ENCODE measurements around the gene FANK1. TPM values are rescaled to one million over a fixed set of nuclear protein-coding genes. Genes with fewer than 3 reads are reported as not detected.
"Not testable (repeated sequence)": the region's sequence is repeated elsewhere in the genome, so short reads cannot be mapped to it uniquely, and the experiment has no call there.

FANK1 gene
- total RNA-seq, 1 donor: 0.21 TPM

GRCh38 chr10:126037946-126038345 lies 141.6 kb downstream of the FANK1 start:
- Histone ChIP-seq H3K9me3 (ENCODE audit: low read depth, low read length) (peaks cover 10% of the 10 kb centered on the region), H3K4me1 (ENCODE audit: insufficient read depth, low read length) (peaks cover 32% of the 10 kb centered on the region), H3K27me3 (ENCODE audit: insufficient read depth, low read length) (no peaks in the 10 kb centered on the region), H3K4me3 (ENCODE audit: low read length) (no peak overlapping the region)

DNA sequence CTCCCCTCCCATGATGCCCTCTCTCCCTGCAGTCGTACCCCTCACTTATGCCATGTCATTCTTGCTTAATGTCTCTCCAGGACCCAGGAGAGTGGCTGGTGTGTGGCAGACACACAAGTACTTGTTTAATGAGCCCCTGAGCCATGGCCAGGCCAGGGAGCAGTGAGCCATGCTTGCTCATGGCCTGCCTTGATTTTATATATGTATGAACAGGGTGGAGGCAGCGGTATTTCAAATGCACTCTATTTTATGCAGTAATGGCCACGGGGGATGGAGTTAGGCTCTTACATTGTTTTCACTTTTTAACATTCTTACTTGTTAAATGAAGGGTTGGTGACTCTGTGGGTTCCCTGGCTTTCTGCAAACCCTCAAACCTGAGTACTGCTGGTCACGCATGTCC lies 144.8 kb downstream of the FANK1 start:
- Histone ChIP-seq H3K9me3 (ENCODE audit: low read depth, low read length) (no peaks in the 10 kb centered on the region), H3K27me3 (ENCODE audit: insufficient read depth, low read length) (no peaks in the 10 kb centered on the region)

DNA sequence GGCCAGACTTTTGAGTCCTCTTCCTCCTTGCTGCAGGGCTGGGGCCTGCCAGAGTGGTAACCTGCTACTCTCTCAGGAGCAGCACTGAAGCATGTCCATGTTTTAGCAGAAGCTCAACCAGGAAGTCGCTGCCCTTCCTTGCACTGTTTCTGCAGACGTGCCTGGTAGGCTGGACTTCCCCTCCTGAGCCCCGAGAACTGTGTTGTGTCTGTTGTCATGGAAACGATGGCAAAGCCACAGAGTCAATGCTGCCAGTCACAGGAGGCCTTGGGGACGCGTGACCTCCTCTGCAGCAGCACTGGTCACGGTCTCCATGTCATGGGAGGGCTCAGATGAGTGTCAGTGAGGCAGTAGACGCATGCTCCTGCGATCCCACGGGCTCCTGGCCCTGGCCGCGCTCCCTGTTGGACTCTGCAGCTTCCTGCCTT lies 145.5 kb downstream of the FANK1 start:
- H3K4me3 ChIP-seq (ENCODE audit: low read length): no peak overlapping the region
- no peaks in the 10 kb centered on the region for H3K27me3 ChIP-seq (ENCODE audit: insufficient read depth, low read length)
- peaks cover 24% of the 10 kb centered on the region for H3K4me1 ChIP-seq (ENCODE audit: insufficient read depth, low read length)
- H3K9me3 ChIP-seq (ENCODE audit: low read depth, low read length): no peaks in the 10 kb centered on the region

More for the DNA sequence above, 144.8 kb downstream of the FANK1 start:
- peaks cover 31% of the 10 kb centered on the region for H3K4me1 ChIP-seq (ENCODE audit: insufficient read depth, low read length)
- H3K4me3 ChIP-seq (ENCODE audit: low read length): no peak overlapping the region

DNA sequence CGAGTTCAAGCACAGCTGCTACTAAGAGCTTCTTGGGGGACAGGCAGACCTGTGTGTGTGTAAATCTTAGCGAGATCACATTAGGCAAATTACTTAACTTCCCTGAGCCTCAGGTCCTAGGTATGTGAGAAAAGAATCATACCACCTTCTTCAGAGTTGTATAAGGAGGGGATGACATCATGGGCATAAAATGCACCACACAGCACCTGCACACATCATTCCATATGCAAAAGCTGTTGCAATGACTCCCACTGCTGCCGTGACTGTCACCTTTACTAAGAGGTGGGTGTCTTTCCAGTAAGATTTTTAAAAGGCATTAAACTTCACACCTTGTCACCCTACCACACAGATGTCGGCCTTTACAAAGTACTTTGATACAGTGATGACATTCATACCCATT lies 146.0 kb downstream of the FANK1 start:
- Histone ChIP-seq H3K4me1 (ENCODE audit: insufficient read depth, low read length) (peaks cover 23% of the 10 kb centered on the region), H3K9me3 (ENCODE audit: low read depth, low read length) (no peaks in the 10 kb centered on the region), H3K4me3 (ENCODE audit: low read length) (no peak overlapping the region), H3K27me3 (ENCODE audit: insufficient read depth, low read length) (no peaks in the 10 kb centered on the region)

DNA sequence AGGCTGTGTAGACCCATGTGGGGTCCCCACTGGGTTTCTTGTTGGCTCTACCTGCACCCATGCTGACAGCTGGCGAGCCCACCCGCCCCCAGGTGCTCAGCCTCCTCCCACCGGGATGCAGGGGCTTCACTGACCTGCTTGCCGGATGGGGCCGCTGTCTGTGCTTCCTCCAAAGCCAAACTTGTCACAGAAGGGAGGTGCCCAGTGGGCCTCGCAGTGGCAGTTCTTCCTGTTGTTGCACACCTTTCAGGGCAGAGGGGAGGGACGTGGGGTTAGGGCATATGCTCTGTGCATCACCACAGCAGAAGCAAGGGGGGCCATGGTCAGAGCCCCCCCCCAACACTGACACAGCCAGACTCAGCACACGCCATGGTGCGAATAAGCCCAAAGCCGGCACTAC lies 146.5 kb downstream of the FANK1 start:
- Histone ChIP-seq H3K4me1 (ENCODE audit: insufficient read depth, low read length) (peaks cover 23% of the 10 kb centered on the region), H3K27me3 (ENCODE audit: insufficient read depth, low read length) (no peaks in the 10 kb centered on the region), H3K4me3 (ENCODE audit: low read length) (no peak overlapping the region), H3K9me3 (ENCODE audit: low read depth, low read length) (no peaks in the 10 kb centered on the region)

GRCh38 chr10:126043389-126043788 lies 147.0 kb downstream of the FANK1 start:
- Histone ChIP-seq H3K27me3 (ENCODE audit: insufficient read depth, low read length) (no peaks in the 10 kb centered on the region), H3K4me3 (ENCODE audit: low read length) (no peak overlapping the region), H3K4me1 (ENCODE audit: insufficient read depth, low read length) (peaks cover 23% of the 10 kb centered on the region), H3K9me3 (ENCODE audit: low read depth, low read length) (no peaks in the 10 kb centered on the region)

GRCh38 chr10:126045861-126046260 lies 149.5 kb downstream of the FANK1 start:
- Histone ChIP-seq H3K9me3 (ENCODE audit: low read depth, low read length) (no peaks in the 10 kb centered on the region), H3K27me3 (ENCODE audit: insufficient read depth, low read length) (no peaks in the 10 kb centered on the region), H3K4me3 (ENCODE audit: low read length) (no peak overlapping the region), H3K4me1 (ENCODE audit: insufficient read depth, low read length) (peaks cover 23% of the 10 kb centered on the region)

GRCh38 chr10:126046831-126047230 lies 150.5 kb downstream of the FANK1 start:
- no peaks in the 10 kb centered on the region for H3K9me3 ChIP-seq (ENCODE audit: low read depth, low read length)
- no peaks in the 10 kb centered on the region for H3K27me3 ChIP-seq (ENCODE audit: insufficient read depth, low read length)
- H3K4me3 ChIP-seq (ENCODE audit: low read length): no peak overlapping the region
- peaks cover 13% of the 10 kb centered on the region for H3K4me1 ChIP-seq (ENCODE audit: insufficient read depth, low read length)

DNA sequence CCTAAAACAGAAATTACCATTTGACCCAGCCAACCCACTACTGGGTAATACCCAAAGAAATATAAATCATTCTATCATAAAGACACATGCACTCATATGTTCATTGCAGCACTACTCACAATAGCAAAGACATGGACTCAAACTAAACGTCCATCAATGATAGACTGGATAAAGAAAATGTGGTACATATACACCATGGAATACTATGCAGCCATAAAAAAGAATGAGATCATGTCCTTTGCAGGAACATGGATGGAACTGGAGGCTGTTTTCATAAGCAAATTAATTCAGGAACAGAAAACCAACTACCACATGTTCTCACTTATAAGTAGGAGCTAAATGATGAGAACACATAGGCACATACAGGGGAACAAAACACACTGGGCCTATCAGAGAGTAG lies 151.4 kb downstream of the FANK1 start:
- not testable (repeated sequence) for H3K9me3 ChIP-seq (ENCODE audit: low read depth, low read length); H3K4me1 ChIP-seq (ENCODE audit: insufficient read depth, low read length); H3K4me3 ChIP-seq (ENCODE audit: low read length); H3K27me3 ChIP-seq (ENCODE audit: insufficient read depth, low read length)

DNA sequence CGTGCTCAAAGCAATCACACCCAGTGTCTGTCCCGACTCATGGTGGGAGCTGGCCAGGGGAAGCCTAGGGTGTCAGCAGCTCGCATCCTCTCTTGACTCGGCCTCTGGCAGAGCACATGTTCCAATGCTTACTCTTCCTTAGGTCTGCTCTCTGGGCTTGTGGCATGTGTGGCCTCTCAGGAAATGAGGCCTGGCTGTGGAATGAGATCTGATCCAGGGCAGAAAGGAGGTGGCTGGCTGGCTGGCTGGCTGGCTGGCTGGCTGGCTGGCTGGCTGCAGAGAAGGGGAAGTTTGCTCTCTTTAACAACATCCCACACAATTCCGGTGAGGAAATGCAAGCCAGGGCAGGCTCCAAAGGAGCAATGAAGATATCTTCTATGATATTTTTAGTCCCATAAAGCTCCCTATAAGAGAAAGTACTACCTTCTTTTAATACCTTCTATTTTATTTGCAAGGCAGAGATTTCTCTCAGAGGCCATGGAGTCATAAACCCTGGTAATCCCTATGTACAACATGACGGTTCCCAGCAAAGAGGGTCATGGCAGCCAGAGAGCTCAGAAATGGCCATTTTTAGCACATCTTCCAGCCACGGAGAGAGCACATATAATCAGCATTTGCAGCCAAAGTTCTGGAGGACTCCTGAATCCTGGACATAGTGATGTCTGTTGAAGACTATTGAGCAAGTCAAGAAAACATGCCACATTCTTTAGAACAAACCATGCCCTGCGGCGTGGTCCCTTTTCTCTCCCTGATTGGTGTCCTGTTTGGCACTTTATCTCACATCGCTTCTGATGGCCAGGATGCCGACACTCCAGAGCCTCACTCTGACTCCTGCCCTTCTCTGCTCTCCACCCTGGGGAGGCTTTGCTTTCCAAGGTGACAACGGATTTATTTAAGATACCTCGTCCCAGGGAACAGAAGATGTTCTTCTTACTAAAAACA lies 153.7 kb downstream of the FANK1 start:
- Histone ChIP-seq H3K27me3 (ENCODE audit: insufficient read depth, low read length) (no peaks in the 10 kb centered on the region), H3K9me3 (ENCODE audit: low read depth, low read length) (no peaks in the 10 kb centered on the region), H3K4me1 (ENCODE audit: insufficient read depth, low read length) (no peaks in the 10 kb centered on the region), H3K4me3 (ENCODE audit: low read length) (no peak overlapping the region)

GRCh38 chr10:126052171-126052570 lies 155.8 kb downstream of the FANK1 start:
- no peak overlapping the region for H3K4me3 ChIP-seq (ENCODE audit: low read length)
- H3K9me3 ChIP-seq (ENCODE audit: low read depth, low read length): no peaks in the 10 kb centered on the region
- H3K4me1 ChIP-seq (ENCODE audit: insufficient read depth, low read length): no peaks in the 10 kb centered on the region
- H3K27me3 ChIP-seq (ENCODE audit: insufficient read depth, low read length): no peaks in the 10 kb centered on the region

GRCh38 chr10:126054191-126054590 lies 157.8 kb downstream of the FANK1 start:
- Histone ChIP-seq H3K4me1 (ENCODE audit: insufficient read depth, low read length) (no peaks in the 10 kb centered on the region), H3K4me3 (ENCODE audit: low read length) (no peak overlapping the region), H3K27me3 (ENCODE audit: insufficient read depth, low read length) (peaks cover 2% of the 10 kb centered on the region), H3K9me3 (ENCODE audit: low read depth, low read length) (no peaks in the 10 kb centered on the region)

DNA sequence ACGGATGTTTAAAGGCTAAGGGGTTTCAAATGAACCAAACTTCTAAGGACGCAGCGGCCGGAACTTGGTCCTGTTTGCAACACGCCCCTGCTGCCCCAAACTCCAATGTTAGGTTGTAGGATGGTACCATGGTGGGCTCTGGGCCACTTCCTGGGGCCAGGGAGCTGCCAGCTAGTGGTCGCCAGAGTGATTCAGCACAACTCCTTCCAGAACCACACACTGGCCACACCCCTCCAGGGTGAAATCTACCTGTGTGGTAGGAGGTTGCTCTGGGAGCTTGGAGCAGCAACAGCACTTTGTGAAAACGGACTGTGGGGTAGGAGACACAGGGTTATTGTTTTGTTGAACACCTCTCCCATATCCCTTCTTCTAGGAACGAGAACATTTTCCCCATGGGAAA lies 161.1 kb downstream of the FANK1 start:
- Histone ChIP-seq H3K4me1 (ENCODE audit: insufficient read depth, low read length) (no peaks in the 10 kb centered on the region), H3K9me3 (ENCODE audit: low read depth, low read length) (no peaks in the 10 kb centered on the region), H3K27me3 (ENCODE audit: insufficient read depth, low read length) (peaks cover 2% of the 10 kb centered on the region), H3K4me3 (ENCODE audit: low read length) (no peak overlapping the region)

- Histone ChIP-seq H3K27me3 (ENCODE audit: insufficient read depth, low read length) (peaks cover 2% of the 10 kb centered on the region), H3K4me1 (ENCODE audit: insufficient read depth, low read length) (no peaks in the 10 kb centered on the region), H3K4me3 (ENCODE audit: low read length) (no peak overlapping the region), H3K9me3 (ENCODE audit: low read depth, low read length) (no peaks in the 10 kb centered on the region)
Measured at GRCh38 chr10:126058104-126058503, 161.7 kb downstream of the FANK1 start.

- Histone ChIP-seq H3K4me3 (ENCODE audit: low read length) (no peak overlapping the region), H3K4me1 (ENCODE audit: insufficient read depth, low read length) (no peaks in the 10 kb centered on the region), H3K27me3 (ENCODE audit: insufficient read depth, low read length) (peaks cover 2% of the 10 kb centered on the region), H3K9me3 (ENCODE audit: low read depth, low read length) (no peaks in the 10 kb centered on the region)
Measured at GRCh38 chr10:126058507-126058906, 162.1 kb downstream of the FANK1 start.
